Stimulated activated CD4-positive, alpha-beta T cell treated with anti-CD3 and anti-CD28 coated beads, Interleukin-4, amount 100 ng/mL, for 4 hours (primary cell): ENCODE results near the gene PDIA6.

ENCODE experiments used
- DNase-seq, 2 experiments: peaks; one replicate each; pipeline ENCODE4 v3.0.0-alpha.2; 2020

Gene PDIA6

DNA sequence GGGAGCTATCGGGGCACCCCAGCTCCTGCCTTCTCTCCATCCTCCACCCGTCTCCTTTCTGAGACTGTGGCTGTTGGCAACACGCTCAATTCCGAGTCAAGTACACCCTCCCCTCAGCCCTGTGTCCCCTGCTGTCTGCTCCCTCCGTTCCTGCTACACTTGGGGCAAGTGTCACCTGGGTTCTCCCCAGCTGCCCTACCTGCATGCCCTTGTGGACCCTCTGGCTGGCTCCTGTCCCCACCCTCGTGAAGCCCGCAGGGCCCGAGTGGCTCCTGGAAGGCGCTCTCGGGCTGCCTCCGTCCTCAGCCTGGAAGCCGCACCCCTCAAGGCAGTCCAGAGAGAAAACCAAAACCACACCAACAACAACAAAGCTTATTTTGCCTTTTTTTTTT, 33.9 kb downstream of the PDIA6 start:
- no peak for DNase-seq

DNA sequence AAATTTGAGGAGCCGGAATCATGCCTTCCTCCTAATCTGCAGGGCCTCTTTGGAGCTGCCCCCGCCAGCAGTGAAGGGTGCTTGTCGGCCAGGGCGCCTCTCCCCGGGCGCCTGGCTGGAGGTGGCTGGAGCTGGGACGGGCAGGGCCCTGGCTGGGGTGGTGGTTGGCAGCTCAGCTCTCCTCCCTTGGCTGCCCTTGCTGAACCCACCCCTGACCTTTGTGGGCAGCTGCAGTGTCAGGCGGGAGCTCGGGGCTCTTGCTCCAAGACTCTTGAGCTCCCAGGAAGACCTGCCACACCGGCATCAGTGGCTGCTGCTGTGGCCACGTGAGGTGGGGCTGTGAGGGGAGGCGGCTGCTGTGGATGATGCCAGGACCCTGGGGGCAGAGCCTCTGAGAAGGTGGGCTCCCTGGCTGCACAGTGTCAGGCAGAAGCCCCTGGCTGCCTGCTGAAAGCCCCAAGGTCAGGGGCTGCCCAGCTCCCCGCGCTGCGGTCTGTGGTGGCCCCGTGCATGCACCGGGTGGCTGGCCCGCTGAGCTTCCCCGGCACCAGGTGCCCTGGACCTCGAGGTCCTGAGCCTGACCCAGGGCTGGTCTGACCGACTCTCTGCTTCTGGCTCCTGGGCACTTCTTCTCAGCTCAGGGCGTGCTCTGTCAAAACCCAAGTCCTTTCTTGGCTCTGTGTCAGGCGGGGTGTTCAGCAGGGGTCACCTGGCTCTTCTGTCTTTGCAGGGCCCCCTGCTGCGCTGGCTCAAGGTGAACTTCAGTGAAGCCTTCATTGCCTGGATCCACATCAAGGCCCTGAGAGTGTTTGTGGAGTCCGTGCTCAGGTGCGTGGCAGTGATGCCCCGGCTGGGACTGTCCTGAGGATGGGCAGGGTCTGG, 34.5 kb downstream of the PDIA6 start:
- no peak for DNase-seq

DNA sequence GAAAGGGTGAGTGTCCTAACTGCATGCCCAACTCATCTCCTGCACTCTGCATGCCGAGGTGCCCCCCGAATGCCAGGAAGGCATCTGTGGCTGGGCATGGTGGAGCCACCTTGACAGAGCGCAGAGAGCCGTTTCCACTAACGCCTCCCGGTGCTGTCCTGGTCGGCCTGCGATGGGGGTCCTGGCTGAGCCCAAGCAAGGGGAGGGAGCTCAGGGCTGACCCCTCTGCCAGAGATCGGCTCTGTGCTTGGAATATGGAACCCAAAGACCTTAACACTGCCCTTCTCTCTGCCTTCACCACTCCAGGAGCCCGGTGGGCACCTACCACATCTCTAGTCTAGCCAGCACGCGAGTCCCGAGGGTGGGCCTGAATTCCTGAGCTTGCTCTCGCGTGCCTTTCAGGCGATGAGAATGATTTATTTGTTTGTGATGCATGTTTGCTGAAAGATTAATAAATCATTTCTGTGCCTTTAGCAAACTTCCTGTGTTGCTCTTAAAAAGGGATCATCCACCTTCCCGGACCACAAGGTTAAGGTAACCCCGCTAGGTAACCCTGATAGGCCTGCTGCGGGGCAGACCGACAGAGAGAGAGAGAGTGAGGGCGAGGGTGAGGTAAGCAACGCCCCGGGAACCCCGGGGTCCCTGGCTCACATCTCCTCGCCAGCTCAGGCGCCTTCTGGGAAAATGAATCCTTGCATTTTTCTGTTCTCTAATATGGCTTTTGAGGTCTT, 35.3 kb downstream of the PDIA6 start:
- no peak for DNase-seq

DNA sequence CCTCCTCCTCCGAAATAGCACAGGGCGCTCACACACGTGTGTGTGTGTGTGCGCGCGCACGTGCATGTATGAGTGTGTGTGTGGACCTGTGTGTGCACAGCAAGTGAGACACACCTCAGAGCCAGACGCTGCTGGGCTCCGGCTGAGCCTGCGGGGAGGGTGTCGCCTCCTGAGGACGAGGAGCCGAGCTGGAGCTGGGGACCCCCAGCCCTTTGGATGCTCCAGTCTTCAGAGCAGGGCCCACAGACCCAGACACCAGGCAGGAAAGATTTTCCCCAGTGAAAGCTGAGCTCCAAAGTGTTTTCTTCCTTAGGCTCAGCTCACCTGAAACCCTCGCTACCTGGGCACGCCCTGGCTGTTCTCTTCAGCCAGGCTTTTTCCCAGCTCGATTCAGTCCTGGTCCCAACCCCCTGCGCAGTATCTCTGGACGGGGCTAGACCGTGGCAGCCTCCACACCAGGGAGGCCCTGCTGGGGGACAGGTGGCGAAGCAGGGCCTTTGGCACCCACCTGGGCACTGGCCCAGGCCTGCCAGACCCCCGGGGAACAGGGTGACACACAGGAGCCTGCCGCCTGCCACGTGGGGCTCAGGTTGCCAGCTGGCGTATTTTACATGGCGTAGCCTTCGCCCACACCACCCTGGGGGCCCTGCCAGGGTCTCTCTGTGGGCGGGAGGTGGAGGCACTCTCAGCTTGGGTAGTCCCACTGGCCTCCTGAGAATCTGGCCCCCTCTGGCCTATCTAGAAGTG, 36.2 kb downstream of the PDIA6 start:
- DNase-seq: no peak

DNA sequence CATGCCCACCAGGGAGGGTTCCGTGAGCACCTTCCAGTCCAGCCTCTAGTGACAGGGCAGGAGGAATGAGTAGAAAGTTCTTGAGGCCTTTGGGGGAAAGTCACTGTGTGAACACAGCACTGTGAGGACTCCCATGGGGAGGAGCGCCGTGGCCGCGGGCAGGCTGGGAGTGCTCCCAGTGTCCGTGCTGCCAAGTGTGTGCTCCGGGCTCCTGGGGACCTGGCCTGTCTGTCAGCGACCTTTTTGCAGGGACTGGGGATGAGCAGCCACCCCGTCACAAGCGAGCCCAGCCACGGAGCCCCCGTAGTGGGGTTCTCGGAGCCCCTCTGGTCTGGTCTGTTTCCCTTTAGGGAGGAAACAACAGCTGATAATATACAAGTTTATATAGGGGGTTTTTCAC, 36.8 kb downstream of the PDIA6 start:
- DNase-seq: no peak

DNA sequence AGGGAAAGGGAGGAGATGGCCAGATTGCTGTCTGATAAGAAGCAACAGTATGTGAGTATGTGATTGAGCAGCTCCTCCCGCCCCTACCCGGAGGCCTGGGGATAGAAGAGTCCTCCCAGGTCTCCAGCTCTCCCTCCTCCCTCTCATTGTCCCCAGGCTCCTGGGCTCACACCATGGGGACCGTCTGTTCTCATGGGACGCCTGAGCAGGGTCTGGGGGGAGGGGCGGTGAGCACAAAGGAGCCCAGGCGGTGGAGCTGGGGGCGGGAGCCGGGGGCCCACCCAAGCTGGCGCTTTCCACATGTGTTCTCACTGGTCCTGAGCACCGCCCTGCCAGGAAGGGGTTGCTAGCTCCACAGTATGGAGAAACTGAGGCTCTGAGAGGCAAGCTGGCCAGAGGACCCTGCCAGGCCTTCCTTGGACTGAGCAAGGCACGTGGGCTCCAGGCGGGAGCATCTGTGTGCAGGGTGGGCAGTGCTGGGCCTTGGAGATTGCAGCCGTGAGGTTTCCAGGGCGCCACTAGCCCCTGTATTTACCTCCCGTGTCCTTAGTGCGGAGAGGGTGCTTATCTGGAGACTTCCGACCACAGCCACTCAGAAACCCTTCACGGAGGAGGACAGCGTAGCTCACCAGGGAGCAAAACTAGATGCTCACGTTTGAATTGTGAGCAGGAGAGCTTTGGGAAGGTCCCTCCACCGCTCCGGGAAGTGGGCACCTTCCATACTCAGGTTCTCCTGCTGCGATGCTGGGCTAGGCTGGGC, 37.4 kb downstream of the PDIA6 start:
- DNase-seq: no peak

DNA sequence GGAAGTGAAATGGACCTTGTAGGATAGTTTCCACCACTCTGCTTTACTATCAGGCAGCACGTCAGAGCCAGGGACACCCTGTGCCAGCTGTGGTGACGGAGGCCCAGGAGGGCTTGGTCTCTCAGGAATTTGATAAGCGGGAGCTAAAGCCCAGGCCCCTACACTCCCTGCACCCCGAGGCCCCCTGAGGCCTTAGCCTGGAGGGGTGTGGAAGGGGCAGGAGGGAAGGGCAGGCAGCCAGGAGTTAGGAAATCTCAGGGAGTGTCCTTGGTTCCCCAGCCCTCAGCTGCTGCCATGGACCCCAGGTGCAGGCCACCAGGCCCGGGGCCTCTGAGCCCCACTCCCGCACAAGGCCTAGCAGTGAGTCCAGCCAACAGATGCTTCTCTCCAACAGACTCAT, 38.2 kb downstream of the PDIA6 start:
- DNase-seq: no peak

DNA sequence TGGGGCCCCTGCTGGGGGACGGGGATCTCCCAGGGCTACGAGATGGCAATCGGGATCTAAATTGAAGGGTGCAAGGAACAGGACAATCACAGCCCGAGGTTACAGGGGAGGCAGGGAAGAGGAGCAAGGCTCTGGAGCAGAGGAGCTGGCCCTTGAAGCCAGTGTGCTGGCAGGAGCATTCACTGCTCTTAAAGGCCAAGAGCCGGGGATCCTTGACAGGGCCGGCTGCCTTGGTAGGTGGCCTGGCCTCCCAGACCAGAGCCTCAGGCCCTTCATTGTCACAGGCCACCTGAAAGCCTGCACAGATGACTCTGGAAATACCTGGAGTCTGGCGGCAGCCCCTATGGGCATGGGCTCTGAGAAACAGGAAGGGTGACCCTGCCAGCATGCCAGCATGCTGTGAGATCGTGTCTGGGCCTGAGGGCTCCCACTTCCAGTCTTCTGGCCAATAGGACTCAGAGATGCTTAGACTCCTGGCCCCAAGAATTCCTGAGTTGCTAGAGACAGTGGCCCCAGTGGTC, 38.7 kb downstream of the PDIA6 start:
- no peak for DNase-seq

DNA sequence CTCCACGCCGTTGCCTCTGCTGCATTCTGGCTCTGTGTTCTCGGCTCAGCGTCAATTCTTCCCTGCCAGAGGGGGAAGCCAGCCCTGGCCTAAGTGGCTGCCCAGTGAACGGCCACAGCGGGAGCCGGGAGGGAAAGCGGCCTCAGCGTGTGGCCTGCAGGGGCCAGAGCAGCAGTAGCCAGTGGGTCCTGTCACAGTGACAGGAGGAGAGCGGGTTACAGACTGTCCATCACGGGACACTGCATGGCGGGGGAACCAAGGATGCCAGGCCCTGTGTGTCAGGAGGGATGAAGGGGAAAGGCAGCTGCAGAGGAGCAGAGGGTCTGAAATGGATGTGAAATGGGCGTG, 39.7 kb downstream of the PDIA6 start:
- DNase-seq: no peak

DNA sequence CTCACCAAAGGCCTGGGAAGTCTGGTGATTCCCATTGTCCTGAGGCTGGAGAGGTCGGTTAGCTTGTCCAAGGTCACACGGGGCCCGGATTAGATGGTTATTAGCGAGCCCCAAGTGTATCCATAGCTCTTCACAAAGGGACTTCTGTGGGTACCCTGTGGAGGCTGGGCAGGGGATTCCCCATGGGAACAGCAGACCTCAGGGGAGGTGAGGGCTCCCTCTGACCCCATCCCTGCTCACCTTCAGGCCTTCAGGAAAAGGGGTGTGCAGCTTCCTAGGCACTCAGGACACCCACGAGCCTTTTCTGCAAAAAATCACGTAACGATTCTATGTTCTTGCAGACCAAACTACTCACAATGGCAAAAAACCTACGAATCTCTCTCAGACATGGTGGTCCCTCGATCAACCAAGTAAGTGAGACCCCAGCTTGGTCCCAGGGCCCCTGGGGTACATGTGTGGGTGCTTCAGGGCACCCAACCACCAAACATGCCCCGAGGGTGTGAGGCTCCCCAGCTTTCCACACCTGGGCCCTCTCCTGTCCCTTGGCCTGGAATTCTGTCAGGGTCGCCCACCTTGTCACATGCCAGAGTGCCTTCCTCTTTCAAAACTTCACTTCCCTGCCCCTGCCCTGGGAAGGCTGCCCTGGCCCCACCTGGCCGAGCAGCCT, 40.3 kb downstream of the PDIA6 start:
- no peak for DNase-seq

DNA sequence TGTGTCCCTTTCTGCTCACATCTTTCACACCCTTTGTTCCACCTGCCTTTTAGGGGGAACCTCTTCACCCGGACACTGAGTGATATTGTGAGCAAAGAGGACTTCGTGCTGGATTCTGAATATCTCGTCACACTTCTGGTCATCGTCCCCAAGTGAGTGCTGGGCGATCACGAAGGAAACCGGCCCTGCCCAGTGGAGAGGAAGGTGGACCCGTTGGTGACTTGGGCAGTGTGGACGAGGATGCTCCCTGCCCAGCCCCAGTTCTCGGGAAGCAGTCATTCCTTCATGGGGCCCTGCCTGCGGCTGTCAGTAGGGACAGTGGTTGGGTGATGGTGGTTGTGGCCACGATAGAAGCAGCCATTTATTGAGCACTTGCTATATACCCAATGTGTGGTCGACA, 40.8 kb downstream of the PDIA6 start:
- DNase-seq: no peak

DNA sequence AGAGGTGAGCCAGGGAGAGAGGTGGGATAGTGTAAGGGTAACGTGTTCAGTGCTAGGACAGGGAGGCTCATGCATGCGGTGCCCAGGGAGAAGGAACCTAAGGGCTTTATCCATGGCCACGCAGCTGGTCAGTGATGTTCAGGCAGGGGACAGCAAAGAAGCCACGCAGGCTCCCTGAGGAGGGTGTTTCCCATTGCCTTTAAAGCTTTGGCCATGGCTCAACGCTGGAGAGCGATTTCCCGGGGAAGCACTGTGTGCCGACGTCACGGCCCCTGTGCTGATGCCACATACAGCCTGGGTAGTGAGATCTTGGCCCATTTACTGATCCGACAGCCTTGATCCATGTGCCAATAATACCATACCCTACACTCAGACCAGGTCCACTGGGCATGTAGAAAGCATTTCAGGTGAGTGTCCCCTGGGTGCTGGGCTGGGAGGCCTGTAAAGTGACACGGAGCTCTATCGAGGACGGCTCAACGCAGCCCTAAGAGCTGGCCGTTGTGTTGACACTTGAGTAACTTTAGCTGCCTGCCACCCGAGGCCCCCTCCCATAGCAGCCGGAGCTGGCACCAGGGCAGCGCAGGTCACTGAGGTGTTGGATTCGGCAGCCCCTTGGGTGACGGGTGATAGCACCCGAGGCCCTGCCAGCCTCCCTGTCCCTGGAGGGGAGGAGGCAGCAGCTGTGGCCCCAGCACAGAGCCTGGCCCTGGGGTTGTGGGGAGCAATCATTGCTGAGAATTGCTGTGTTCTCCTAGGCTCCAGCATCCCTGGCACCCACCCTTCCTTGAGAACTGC, 41.4 kb downstream of the PDIA6 start:
- DNase-seq: no peak

DNA sequence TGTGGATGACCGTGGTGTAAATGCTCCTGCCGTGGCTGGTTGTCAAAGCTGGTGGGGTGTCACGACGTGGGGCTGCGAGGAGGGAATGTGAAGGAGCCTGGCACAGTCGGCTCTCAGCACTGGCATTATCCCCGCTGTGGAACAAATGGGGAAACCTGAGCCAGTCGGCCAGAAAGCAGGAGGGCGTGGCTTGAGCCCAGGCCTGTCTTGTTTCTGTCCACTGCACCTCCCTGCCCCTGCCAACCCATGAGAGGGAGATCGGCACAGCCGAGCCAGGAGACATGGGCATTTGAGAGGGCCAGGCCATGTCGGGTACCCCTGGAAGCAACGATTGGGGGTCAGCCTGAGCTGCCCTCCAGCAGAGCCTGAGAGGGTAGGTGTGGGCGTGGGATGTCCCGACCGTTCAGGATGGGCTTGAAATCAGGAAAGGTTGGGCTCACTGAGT, 44.5 kb downstream of the PDIA6 start:
- no peak for DNase-seq

DNA sequence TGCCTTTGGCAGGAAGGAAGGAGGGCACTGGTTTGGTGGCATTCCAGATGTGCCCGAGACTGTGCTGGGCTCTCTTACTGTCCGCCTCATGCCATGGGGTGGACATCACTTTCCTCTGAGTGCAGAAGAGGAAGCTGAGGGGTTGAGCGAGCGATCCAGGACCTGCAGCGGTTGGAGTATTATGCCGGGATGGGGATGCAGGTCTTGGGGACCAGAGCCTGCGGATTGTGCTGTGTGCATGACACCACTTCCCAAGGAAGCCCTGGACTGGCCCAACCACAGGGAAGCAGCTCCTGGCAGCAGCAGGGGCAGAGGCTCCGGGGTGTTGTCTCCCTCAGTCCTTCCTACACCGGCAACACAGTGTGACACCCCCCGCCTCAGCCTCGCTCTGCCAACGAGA, 46.7 kb downstream of the PDIA6 start:
- DNase-seq: no peak

DNA sequence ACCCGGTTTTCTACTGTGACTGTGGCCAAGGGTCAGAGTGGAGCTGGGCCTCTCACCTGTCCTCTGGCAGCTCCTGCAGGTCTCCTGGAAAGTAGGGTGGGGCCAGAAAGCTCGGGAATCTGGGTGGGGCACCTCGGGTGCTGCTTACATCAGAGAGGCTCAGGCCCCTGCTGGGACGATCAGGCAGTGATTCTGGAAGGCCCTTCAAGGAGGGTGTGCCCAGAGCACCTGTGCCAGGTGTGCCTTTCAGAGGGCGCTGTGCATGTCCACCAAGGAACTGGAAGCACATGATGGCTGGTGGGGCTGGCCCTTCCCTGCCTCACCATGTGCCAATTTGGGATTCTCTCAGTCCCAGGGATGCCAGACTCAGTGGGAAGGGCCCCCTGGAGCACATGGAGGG, 47.1 kb downstream of the PDIA6 start:
- no peak for DNase-seq

DNA sequence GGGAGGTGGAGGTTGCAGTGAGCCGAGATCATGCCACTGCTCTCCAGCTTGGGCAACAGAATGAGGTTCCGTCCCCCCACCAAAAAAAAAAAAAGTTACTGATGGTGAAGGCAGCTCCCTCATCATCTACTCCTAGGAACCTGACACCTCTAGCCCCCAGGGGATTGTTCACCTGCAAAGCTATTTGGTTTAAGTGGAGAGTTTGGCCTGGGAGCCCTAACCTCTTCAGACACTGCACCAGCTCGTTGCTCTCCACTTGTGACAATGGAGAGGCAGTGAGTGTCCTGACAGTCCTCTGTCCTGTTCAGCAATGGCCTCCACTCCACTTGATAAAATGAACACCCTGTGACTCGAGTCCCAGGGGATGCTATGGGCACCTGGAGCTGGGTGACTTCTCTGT, 47.7 kb downstream of the PDIA6 start:
- DNase-seq: no peak

DNA sequence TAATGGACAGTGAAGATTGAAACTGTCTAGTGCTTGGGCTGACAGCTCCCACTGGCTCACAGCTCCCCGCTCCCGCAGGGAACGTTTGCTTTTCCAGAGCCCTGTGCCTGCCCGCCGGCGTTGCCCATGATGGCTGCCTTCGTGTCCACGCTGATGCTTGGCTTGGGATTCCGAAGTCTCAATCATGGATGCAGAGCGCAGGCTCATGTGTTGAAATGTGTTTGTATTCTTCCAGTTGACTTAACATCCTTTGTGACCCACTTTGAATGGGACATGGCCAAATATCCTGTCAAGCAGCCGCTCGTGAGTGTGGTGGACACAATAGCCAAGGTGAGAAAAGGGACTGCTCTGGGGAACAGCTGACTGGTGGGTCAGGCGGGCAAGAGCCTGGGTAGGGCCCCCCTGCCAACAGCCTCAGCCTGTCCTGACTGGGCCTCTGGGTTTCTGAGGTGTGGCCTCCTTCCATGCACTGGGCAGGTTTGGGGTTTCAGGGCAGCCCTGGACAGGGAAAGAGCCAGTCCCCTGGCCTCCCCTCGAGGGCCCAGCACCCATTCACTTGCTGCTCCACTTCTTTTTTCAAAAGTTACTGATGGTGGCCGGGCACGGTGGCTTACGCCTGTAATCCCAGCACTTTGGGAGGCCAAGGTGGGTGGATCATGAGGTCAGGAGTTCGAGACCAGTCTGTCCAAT, 48.3 kb downstream of the PDIA6 start:
- no peak for DNase-seq

DNA sequence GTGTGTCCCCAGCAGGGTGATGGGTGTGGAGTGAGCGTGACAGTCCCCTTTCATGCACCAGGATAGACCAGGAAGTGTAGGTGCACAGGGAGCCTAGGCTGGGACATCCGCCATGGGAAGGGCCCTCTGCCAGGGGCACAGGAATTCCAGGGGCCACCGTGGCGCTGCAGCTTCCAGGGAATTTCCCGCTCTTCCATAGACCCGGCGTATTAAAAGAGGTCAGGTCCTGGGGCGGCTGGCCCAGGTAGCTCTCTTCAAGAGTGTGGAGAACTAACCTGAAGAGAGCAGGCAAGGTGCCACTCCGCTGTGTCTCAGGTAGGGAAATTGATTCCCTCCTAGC, 49.2 kb downstream of the PDIA6 start:
- no peak for DNase-seq

DNA sequence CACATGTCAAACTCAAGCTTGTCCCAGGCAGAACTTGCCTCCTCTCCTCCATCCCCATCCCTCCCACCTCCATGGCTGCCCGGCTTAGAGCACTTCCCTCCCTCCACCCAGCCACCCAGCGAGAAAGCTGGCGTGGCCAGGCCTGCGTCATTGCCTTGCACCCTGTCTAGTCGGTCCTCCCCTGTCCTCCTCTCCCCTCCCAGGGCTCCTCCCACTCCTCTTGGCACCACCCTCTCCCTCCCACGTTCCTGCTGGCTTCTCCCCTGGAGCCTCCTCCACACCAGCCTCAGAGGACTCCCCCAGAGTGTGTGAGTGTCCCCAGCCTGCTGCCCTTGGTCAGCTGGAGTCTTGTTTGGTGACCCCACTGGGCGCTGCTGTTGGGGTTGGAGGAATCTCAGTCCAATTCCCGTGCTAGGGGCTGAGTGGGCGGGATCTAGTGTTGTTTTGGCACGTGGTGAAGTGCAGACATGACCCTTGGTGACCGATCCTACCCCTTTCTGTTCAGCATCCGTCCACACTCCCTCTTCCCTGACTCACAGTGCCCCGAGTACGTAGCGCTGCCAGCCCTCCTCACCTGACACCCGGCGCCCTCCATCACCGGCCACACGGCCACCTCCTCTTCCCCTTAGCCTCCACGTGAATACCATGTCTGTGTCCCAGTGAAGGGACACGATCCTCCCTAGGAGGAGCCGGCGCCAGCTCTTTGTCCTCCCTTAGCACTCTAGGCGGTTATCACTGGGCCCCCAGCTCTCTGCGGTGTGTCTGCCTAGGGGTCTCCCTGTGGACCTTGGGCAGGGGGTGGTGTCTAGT, 49.7 kb downstream of the PDIA6 start:
- DNase-seq: no peak

DNA sequence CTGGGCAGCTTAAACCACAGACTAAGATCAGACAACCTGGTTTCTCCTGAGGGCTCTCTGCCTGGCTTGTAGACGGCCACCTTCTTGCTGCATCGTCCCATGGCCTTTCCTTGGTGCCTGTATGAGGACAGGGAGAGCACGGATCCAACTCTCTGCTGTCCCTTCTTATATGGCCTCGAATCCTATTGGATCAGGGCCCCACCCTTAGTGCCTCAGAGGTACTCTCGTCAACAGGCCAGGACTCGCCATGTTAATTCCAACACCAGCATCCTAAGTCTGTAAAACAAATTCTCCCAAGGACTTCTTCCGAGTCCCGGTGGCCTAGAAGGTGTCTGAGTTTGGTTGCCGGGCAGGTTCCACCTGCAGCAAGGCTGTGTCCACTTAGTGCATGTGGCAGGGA, 51.0 kb downstream of the PDIA6 start:
- no peak for DNase-seq
